ENCODE measurements around the gene ADAMTS2. TPM values are rescaled to one million over a fixed set of nuclear protein-coding genes. Genes with fewer than 3 reads are reported as not detected.

The ADAMTS2 gene
- total and polyA plus RNA-seq, 2 donors (not counting 3 experiments of a cell fraction or from before 2014, with no cell fraction given): not detected

GRCh38 chr5:179214678-179215077 lies 130.6 kb downstream of the ADAMTS2 start:
- Histone ChIP-seq H3K27me3 (ENCODE audit: control insufficient read depth in 2 of 2, insufficient read depth in 2 of 2, low read length in 2 of 2) (no peaks in the 10 kb centered on the region), H3K27ac (ENCODE audit: insufficient read depth, low read depth, low read length) (no peak overlapping the region), H3K4me3 (replicated peaks in 1 of 3; ENCODE audit: insufficient read depth in 1 of 3, low read depth in 1 of 3, low read length in 3 of 3) (no peak overlapping the region), H3K9me1 (replicated peaks; ENCODE audit: control insufficient read depth, extremely low read depth, insufficient read depth, low read length) (no peaks in the 10 kb centered on the region), H3K4me1 (ENCODE audit: control insufficient read depth, extremely low read depth, insufficient read depth, low read length) (no peaks in the 10 kb centered on the region), H3K79me2 (ENCODE audit: control insufficient read depth, insufficient read depth, low read length) (no peaks in the 10 kb centered on the region), H3K4me2 (ENCODE audit: insufficient read depth, low read length) (no peak overlapping the region), H3K36me3 (ENCODE audit: control insufficient read depth in 2 of 2, extremely low read depth in 1 of 2, insufficient read depth in 2 of 2, low read length in 2 of 2) (no peaks in the 10 kb centered on the region), H3K9ac (replicated peaks; ENCODE audit: extremely low read depth, insufficient read depth, low read length) (no peak overlapping the region), H2AFZ (ENCODE audit: low read depth, low read length) (no peak overlapping the region), H4K20me1 (replicated peaks; ENCODE audit: control insufficient read depth, extremely low read depth, insufficient read depth, low read length) (no peaks in the 10 kb centered on the region), H3K9me3 (replicated peaks; ENCODE audit: control insufficient read depth, insufficient read depth, low read length) (peaks cover 2% of the 10 kb centered on the region)
- intact Hi-C loops (cut with micrococcal nuclease) (no loop called here), dilution Hi-C loops (cut with MboI; ENCODE audit: extremely low pct_ligation_motif_present, low sequenced_read_pairs) (no loop called here)
- DNase-seq (ENCODE audit: low read depth, low spot score) (no peak), FAIRE-seq (no peak)
- no TSS peak for BruUV-seq (replicated peaks)
- ChIA-PET CTCF (no interaction called here), POLR2A (no interaction called here)
- TF ChIP-seq FOS (IDR thresholded peaks at IDR 0.05; ENCODE audit: borderline replicate concordance, insufficient read depth, low read length): no peak
- no peak for TF ChIP-seq EZH2 (IDR thresholded peaks at IDR 0.05; ENCODE audit: borderline replicate concordance, low read depth, low read length, severe bottlenecking)
- TF ChIP-seq CTCF (IDR thresholded peaks at IDR 0.05; ENCODE audit: extremely low read depth in 1 of 2, insufficient read depth in 1 of 2, low read depth in 1 of 2, low read length in 2 of 2): no peak
- TF ChIP-seq POLR2AphosphoS5 (IDR thresholded peaks at IDR 0.05; ENCODE audit: insufficient read depth, low read depth, low read length): no peak
- TF ChIP-seq MAX (IDR thresholded peaks at IDR 0.05; ENCODE audit: insufficient read depth, insufficient read length): no peak
- no peak for TF ChIP-seq GATA2 (IDR thresholded peaks at IDR 0.05; ENCODE audit: insufficient read depth, insufficient read length, low read depth, low read length)
- TF ChIP-seq POLR2A (IDR thresholded peaks at IDR 0.05; ENCODE audit: low read depth, low read length): no peak
- TF ChIP-seq JUN (IDR thresholded peaks at IDR 0.05; ENCODE audit: borderline replicate concordance, insufficient read depth, insufficient read length, low read depth): no peak
- TF ChIP-seq MYC (IDR thresholded peaks at IDR 0.05; ENCODE audit: low read depth, low read length): no peak
